HepG2 (cell line): ENCODE measurements around the gene POFUT2. TPM values are rescaled to one million over a fixed set of nuclear protein-coding genes. Genes with fewer than 3 reads are reported as not detected.
A peak's percentile ranks its signal among the peaks of the same experiment; 100 is the strongest.

Experiments
- ATAC-seq: fragments of 200-7000 bp; cut with Tn5 transposase; 3 replicates; pipeline ENCODE4 v1.9.1; 2020; ENCODE audit warnings: mild to moderate bottlenecking, moderate library complexity
- BruUV-seq: library from RNA; stranded (reverse); fragments of 400-500 nt; replicated peaks from 2 replicates; lab custom pipeline; 2021; lab: Mats Ljungman, UMichigan
- CTCF ChIA-PET: fragments of 300-600 bp; formaldehyde crosslinking; extraction: SDS; loops from one replicate; lab custom pipeline; 2021; ENCODE audit warnings: low total read pairs, inconsistent platforms, low intra/inter-chr PET ratio; lab: Yijun Ruan, JAX
- POLR2A ChIA-PET: fragments of 350-600 bp; sonication (Branson Sonifier 250); formaldehyde crosslinking; loops from one replicate; lab custom pipeline; 2020; ENCODE audit warnings: antibody characterized with exemption, inconsistent platforms; lab: Yijun Ruan, JAX
- DNase-seq: peaks from one replicate; pipeline ENCODE4 v3.0.0-alpha.2; 2015; ENCODE audit warnings: low spot score
- FAIRE-seq: peaks from 3 replicates; lab custom pipeline; 2011; peaks lifted over from hg19 to GRCh38; lab: Jason Lieb, UNC
- H2AFZ ChIP-seq: one replicate; pipeline ENCODE4 v1.6.1; 2011; ENCODE audit warnings: low read length, inconsistent platforms
- H3K27ac ChIP-seq: fragments of 300-600 bp; 3 replicates; pipeline ENCODE4 v1.8.0; 2011; ENCODE audit warnings: mixed run types, mild to moderate bottlenecking, mixed read lengths, low read length, inconsistent platforms; ENCODE audit not compliant: insufficient read depth; ENCODE audit errors: extremely low read length
- H3K27me3 ChIP-seq, 2 experiments: fragments of 200-600 bp in 1 of 2; 2 replicates in 1 of 2; 3 replicates in 1 of 2; pipeline versions ENCODE4 v1.6.0 to v1.8.0; 2011; ENCODE audit warnings: low read length in 2 of 2, mild to moderate bottlenecking in 2 of 2, moderate library complexity in 2 of 2, inconsistent platforms in 1 of 2; ENCODE audit not compliant: insufficient read depth in 2 of 2, control insufficient read depth in 1 of 2
- H3K36me3 ChIP-seq, 2 experiments: fragments of 200-600 bp in 1 of 2; replicated peaks in 1 of 2; 2 replicates in 1 of 2; 3 replicates in 1 of 2; pipeline versions ENCODE4 v1.5.1 to v1.8.0; 2011; ENCODE audit warnings: low read length in 2 of 2, inconsistent platforms in 1 of 2; ENCODE audit not compliant: insufficient read depth in 2 of 2, control insufficient read depth in 1 of 2
- H3K4me1 ChIP-seq: 2 replicates; pipeline ENCODE4 v1.5.1; 2012; ENCODE audit warnings: low read length, inconsistent platforms; ENCODE audit not compliant: insufficient read depth
- H3K4me2 ChIP-seq: 2 replicates; pipeline ENCODE4 v1.6.0; 2011; ENCODE audit warnings: low read depth, low read length, inconsistent platforms
- H3K4me3 ChIP-seq, 3 experiments: fragments of 200-600 bp in 1 of 3; sonication (generic), shearing (Covaris generic) in 1 of 3; replicated peaks in 1 of 3; 2 replicates each; pipeline ENCODE4 v1.5.1; 2011 to 2016; ENCODE audit warnings: low read length in 3 of 3, inconsistent platforms in 2 of 3, low read depth in 2 of 3, mild to moderate bottlenecking in 2 of 3, control low read depth in 1 of 3, mixed read lengths in 1 of 3; ENCODE audit not compliant: insufficient read depth in 1 of 3
- H3K79me2 ChIP-seq: one replicate; pipeline ENCODE4 v1.6.1; 2011; ENCODE audit warnings: low read length, inconsistent platforms; ENCODE audit not compliant: insufficient read depth
- H3K9ac ChIP-seq: 2 replicates; pipeline ENCODE4 v1.6.0; 2011; ENCODE audit warnings: mild to moderate bottlenecking, low read depth, low read length, inconsistent platforms; ENCODE audit not compliant: insufficient read depth
- H3K9me3 ChIP-seq: 2 replicates; pipeline ENCODE4 v1.5.1; 2012; ENCODE audit warnings: mild to moderate bottlenecking, low read length
- H4K20me1 ChIP-seq: 2 replicates; pipeline ENCODE4 v1.6.0; 2011; ENCODE audit warnings: inconsistent platforms, mild to moderate bottlenecking, low read length, moderate library complexity; ENCODE audit not compliant: insufficient read depth
- ZBTB34 ChIP-seq: sonication (generic); formaldehyde crosslinking; IDR thresholded peaks from 2 replicates; pipeline ENCODE4 v1.8.0; 2022; ENCODE audit warnings: mild to moderate bottlenecking, missing genetic modification reagents
- ZFP91 ChIP-seq: sonication (generic); formaldehyde crosslinking; IDR thresholded peaks from 2 replicates; pipeline ENCODE4 v1.9.0; 2022; ENCODE audit warnings: missing genetic modification reagents, mild to moderate bottlenecking, borderline replicate concordance
- ZNF280B ChIP-seq: sonication (generic); formaldehyde crosslinking; IDR thresholded peaks from 2 replicates; pipeline ENCODE4 v1.5.0; 2020; ENCODE audit warnings: missing genetic modification reagents, mild to moderate bottlenecking, borderline replicate concordance
- ZNF512 ChIP-seq: sonication (generic); formaldehyde crosslinking; IDR thresholded peaks from 2 replicates; pipeline ENCODE4 v1.4.0; 2020; ENCODE audit warnings: mild to moderate bottlenecking, missing genetic modification reagents
- ZNF615 ChIP-seq: sonication (generic); formaldehyde crosslinking; IDR thresholded peaks from 2 replicates; pipeline ENCODE4 v1.5.0; 2020; ENCODE audit warnings: mild to moderate bottlenecking, missing genetic modification reagents, borderline replicate concordance
- ZNF687 ChIP-seq: sonication (generic); formaldehyde crosslinking; IDR thresholded peaks from 2 replicates; pipeline ENCODE4 v1.5.1; 2020; ENCODE audit warnings: mild to moderate bottlenecking, missing genetic modification reagents, moderate library complexity
- WGBS: methylation state at CpG from one replicate; pipeline ENCODE4 v1.1.6; 2017; ENCODE audit warnings: low lambda C conversion rate; 5-methylcytosine and 5-hydroxymethylcytosine counted together
- in situ Hi-C: cut with HindIII; loops from 2 replicates; pipeline ENCODE4 v1.10.0; 2017; ENCODE audit warnings: low pct_unique_long_range_greater_than_20kb; ENCODE audit not compliant: extremely low pct_ligation_motif_present
- intact Hi-C: fragments of 100-400 bp; cut with micrococcal nuclease; formaldehyde crosslinking; loops from one replicate; pipeline ENCODE4 v1.10.0; 2022; ENCODE audit not compliant: unreplicated experiment
- polyA plus RNA-seq, 8 experiments: library from polyadenylated mRNA; depleted of rRNA in 3 of 8; stranded (reverse) in 7 of 8; unstranded in 1 of 8; fragments of >200 nt; fragmentation: Illumina TruSeq in 4 of 8; extraction: Trizol in 4 of 8; gene quantifications; 2 replicates each; pipeline versions ENCODE4 v1.2.1 to v1.2.3, GENCODE V29; 2011 to 2016; ENCODE audit warnings: low read depth in 4 of 8, missing spikeins in 1 of 8, mixed read lengths in 1 of 8; ENCODE audit not compliant: insufficient read depth in 1 of 8
- total RNA-seq, 5 experiments: library from RNA; depleted of rRNA; stranded (reverse); fragments of >200 nt; fragmentation: Illumina TruSeq; extraction: Trizol; gene quantifications; 2 replicates each; pipeline ENCODE4 v1.2.3, GENCODE V29; 2016; ENCODE audit warnings: low read depth in 1 of 5

POFUT2 gene
- total and polyA plus RNA-seq, 2 of the 13 experiments (the other 11 are each of a cell fraction or from before 2014, with no cell fraction given), result 22.8 to 24.0 TPM

- TF ChIP-seq ZNF687 (CRISPR knock-in tag), result peak; percentile 71
Observed at GRCh38 chr21:45326169-45326851, 38.6 kb upstream of the POFUT2 start (continued).

- no peak overlapping the region for H3K4me3 ChIP-seq
- no peaks in the 10 kb centered on the region for H4K20me1 ChIP-seq
- no peak overlapping the region for H3K27ac ChIP-seq
- ATAC-seq (no peak), DNase-seq (no peak), FAIRE-seq (no peak)
- H3K4me2 ChIP-seq, result no peak overlapping the region
- no peak overlapping the region for H3K9ac ChIP-seq
- intact Hi-C loops, result no loop called here
- POLR2A ChIA-PET, result interaction anchor here (1.1 kb wide), 1 partner anchor 57 kb away, joined by 3 read pairs; no protein-coding TSS in a partner anchor
- H3K36me3 ChIP-seq, result no peaks in the 10 kb centered on the region
- no peak overlapping the region for H2AFZ ChIP-seq
- in situ Hi-C loops, result no loop called here
- CTCF ChIA-PET, result no interaction called here
- 67% methylated on average over 3 of the region's 32 CpGs for WGBS
- no peaks in the 10 kb centered on the region for H3K27me3 ChIP-seq
- H3K4me1 ChIP-seq, result peaks cover 72% of the 10 kb centered on the region
- H3K79me2 ChIP-seq, result no peaks in the 10 kb centered on the region
- BruUV-seq, result no TSS peak
- no peaks in the 10 kb centered on the region for H3K9me3 ChIP-seq
- no peak for TF ChIP-seq ZNF512 (CRISPR knock-in tag)
- peak; percentile 13; the same call in 1 of the 2 replicates for TF ChIP-seq ZFP91 (CRISPR knock-in tag)
- TF ChIP-seq ZNF280B, result peak; percentile 31; the same call in 1 of the 2 replicates
- no peak for TF ChIP-seq ZBTB34 (CRISPR knock-in tag)
- TF ChIP-seq ZNF615, result no peak
Observed at GRCh38 chr21:45325206-45326168, 37.8 kb upstream of the POFUT2 start.
